ENCODE measurements around the gene UCK2. TPM values are rescaled to one million over a fixed set of nuclear protein-coding genes. Genes with fewer than 3 reads are reported as not detected.

The UCK2 gene
- total RNA-seq, 1 donor from 2014 or later, result 92.7 TPM

DNA sequence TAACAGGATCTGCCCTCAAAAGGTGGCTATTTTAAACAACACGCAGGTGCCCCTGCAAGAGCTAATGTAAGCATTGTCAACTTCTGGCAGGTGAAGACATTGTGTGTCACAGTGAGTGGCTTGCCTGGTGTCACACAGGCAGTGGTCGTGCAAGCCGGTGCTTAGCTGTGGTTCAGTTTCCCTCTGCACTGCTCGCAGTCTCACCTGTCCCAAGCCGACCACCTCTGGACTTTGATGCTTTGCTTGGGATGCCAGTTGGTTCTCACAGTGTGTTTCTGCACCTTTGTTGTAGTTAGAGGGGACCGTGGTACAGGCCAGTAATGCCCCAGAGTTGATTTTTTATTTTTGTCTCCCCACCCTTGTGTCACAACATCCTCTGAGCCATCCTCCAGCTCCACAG lies 85.2 kb downstream of the UCK2 start:
- DNase-seq (ENCODE audit: low read depth) (no peak), FAIRE-seq (no peak)

GRCh38 chr1:165914136-165914798 lies 86.9 kb downstream of the UCK2 start:
- FAIRE-seq (no peak), DNase-seq (ENCODE audit: low read depth) (peak; percentile 74)
- H3K36me3 ChIP-seq (ENCODE audit: control insufficient read depth, insufficient read depth, low read length), result peaks cover 2% of the 10 kb centered on the region
- peak; percentile 83 for TF ChIP-seq CTCF (IDR thresholded peaks at IDR 0.05; ENCODE audit: insufficient read depth, low read length, severe bottlenecking)
- H3K27me3 ChIP-seq (ENCODE audit: control insufficient read depth, insufficient read depth, low read length), result no peaks in the 10 kb centered on the region
- H3K4me3 ChIP-seq (ENCODE audit: low read depth, low read length), result no peak overlapping the region

More for the DNA sequence above, 85.2 kb downstream of the UCK2 start:
- no peak for TF ChIP-seq CTCF (IDR thresholded peaks at IDR 0.05; ENCODE audit: insufficient read depth, low read length, severe bottlenecking)
- H3K36me3 ChIP-seq (ENCODE audit: control insufficient read depth, insufficient read depth, low read length), result peaks cover 7% of the 10 kb centered on the region
- H3K4me3 ChIP-seq (ENCODE audit: low read depth, low read length), result no peak overlapping the region
- no peaks in the 10 kb centered on the region for H3K27me3 ChIP-seq (ENCODE audit: control insufficient read depth, insufficient read depth, low read length)

- no peak for DNase-seq (ENCODE audit: low read depth)
- no peak for TF ChIP-seq CTCF (IDR thresholded peaks at IDR 0.05; ENCODE audit: insufficient read depth, low read length, severe bottlenecking)
- Histone ChIP-seq H3K36me3 (ENCODE audit: control insufficient read depth, insufficient read depth, low read length) (peaks cover 2% of the 10 kb centered on the region), H3K27me3 (ENCODE audit: control insufficient read depth, insufficient read depth, low read length) (no peaks in the 10 kb centered on the region), H3K4me3 (ENCODE audit: low read depth, low read length) (no peak overlapping the region)
- FAIRE-seq, result no peak
These were observed 88.1 kb downstream of the UCK2 start for GRCh38 chr1:165915480-165915879.

DNA sequence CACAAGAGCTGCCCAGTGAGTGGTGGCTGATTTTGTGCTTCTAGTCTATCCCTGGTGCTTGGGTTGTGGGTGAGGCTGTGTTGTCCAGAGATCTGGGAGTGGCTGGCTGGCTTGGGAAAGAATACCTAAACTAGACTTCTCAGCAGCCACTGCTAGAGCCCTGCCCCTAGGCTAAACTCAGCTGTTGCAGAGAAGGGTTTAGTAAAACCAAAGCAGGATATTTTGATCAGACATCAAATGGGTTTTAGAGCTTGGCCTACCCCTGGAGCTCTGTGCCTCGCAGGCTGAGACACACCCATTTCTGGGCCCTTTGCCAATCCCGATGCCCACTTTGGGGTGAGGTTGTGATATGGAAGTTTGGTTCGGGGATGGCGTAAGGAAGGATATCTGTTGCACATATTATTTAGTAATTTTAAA lies 88.5 kb downstream of the UCK2 start:
- no peaks in the 10 kb centered on the region for H3K27me3 ChIP-seq (ENCODE audit: control insufficient read depth, insufficient read depth, low read length)
- no peaks in the 10 kb centered on the region for H3K36me3 ChIP-seq (ENCODE audit: control insufficient read depth, insufficient read depth, low read length)
- TF ChIP-seq CTCF (IDR thresholded peaks at IDR 0.05; ENCODE audit: insufficient read depth, low read length, severe bottlenecking), result no peak
- FAIRE-seq, result no peak
- no peak overlapping the region for H3K4me3 ChIP-seq (ENCODE audit: low read depth, low read length)
- no peak for DNase-seq (ENCODE audit: low read depth)

DNA sequence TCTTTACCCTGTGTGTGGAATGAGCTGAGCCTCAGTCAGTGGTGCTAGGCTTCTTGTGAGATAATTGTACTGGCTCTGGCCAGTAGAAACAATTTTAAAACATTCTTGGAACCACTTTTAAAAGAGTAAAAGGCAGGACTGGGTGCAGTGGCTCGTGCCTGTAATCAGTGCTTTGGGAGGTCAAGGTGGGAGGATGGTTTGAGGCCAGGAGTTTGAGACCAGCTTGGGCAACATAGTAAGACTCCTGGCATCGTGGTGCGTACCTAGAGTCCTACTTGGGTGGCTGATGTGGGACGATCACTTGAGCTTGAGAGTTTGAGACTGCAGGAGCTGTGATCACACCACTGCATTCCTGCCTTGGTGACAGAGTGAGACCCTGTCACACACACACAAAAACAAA lies 89.8 kb downstream of the UCK2 start:
- no peak for TF ChIP-seq CTCF (IDR thresholded peaks at IDR 0.05; ENCODE audit: insufficient read depth, low read length, severe bottlenecking)
- DNase-seq (ENCODE audit: low read depth) (no peak), FAIRE-seq (no peak)
- Histone ChIP-seq H3K4me3 (ENCODE audit: low read depth, low read length) (no peak overlapping the region), H3K36me3 (ENCODE audit: control insufficient read depth, insufficient read depth, low read length) (no peaks in the 10 kb centered on the region), H3K27me3 (ENCODE audit: control insufficient read depth, insufficient read depth, low read length) (no peaks in the 10 kb centered on the region)

DNA sequence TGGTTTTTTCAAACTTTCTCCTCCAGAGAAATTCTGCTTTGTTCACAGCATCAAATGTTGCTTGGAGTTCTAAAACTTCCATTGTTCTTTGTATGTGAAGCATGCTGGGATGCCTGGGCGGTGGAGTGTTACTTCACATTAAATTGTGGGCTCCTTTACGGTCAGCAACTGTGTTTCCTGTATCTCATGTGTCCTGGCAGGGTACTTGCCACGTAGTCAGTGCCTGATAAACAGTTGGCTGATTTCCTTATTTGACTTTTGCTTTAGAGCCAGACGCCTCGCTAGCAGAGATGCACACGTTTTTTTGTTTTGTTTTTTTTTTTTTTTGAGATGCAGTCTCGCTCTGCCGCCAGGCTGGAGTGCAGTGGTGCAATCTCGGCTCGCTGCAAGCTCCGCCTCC lies 96.7 kb downstream of the UCK2 start:
- no peak overlapping the region for H3K4me3 ChIP-seq (ENCODE audit: low read depth, low read length)
- no peaks in the 10 kb centered on the region for H3K27me3 ChIP-seq (ENCODE audit: control insufficient read depth, insufficient read depth, low read length)
- TF ChIP-seq CTCF (IDR thresholded peaks at IDR 0.05; ENCODE audit: insufficient read depth, low read length, severe bottlenecking), result no peak
- no peaks in the 10 kb centered on the region for H3K36me3 ChIP-seq (ENCODE audit: control insufficient read depth, insufficient read depth, low read length)
- FAIRE-seq (no peak), DNase-seq (ENCODE audit: low read depth) (no peak)
